AG09319 (cell line): ENCODE measurements around the gene PPP4R1.

ENCODE experiments used
- DNase-seq: peaks from one replicate; pipeline ENCODE4 v3.0.0-alpha.2; 2010; ENCODE audit warnings: low read depth; ENCODE audit errors: extremely low read depth
- CTCF ChIP-seq: IDR thresholded peaks from 2 replicates; pipeline ENCODE4 v1.5.1; 2011; ENCODE audit warnings: low read depth, mild to moderate bottlenecking, inconsistent platforms, low read length, moderate library complexity

PPP4R1 gene

DNA sequence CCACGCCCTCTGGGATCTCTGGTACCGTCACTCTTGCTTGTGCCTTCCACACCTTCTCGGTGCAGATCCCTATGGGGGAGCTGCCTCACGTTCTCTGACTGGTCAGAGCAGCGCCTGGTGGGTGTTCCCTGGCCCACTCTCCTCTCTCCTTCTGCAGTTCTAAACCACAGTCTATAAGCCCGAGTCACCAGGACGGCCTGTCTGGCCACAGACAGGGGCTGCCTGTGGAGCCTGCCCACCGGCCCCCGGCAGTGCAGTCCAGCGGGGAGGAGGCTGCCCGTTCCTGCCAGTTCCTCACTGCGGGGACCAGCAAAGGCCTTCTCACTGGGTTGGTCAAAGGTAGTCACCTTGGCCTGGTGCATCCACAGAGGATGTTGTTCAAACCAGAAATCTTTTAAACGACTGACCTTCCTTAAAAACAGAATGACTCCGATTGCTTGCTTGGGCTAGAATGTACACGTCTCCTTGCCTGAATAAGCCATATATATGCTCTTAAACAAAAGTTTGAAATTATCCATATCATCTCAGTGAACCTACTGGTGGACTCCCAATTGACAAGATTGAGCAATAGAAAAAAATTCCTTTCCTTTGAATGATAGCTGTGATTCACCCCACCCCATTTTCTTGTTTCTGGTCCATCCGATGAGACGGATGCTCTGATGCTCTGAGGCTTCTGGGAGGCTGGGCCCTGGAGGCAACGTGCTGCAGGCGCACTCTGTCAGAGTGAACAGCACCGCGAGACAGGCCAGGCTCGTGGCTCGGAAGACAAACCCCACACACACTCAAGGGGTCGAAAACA lies 77.8 kb downstream of the PPP4R1 start:
- no peak for TF ChIP-seq CTCF
- no peak for DNase-seq

DNA sequence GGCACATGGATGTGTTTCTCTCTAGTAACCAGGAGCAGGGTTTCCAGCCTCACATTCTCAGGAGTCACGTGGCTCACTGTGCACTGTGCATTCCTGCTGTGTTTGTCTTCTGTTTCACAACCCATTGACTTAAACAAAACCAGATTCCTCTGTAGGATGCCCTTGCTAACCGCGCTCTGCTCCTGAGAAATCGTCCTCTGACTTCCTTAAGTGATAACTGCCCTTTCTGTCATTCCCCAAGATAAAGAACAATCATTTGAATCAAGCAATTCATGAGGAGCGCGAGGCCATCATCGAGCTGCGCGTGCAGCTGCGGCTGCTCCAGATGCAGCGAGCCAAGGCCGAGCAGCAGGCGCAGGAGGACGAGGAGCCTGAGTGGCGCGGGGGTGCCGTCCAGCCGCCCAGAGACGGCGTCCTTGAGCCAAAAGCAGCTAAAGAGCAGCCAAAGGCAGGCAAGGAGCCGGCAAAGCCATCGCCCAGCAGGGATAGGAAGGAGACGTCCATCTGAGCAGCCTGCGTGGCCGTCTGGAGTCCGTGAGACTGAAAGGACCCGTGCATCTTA lies 78.8 kb downstream of the PPP4R1 start:
- TF ChIP-seq CTCF: peak; percentile 20
- DNase-seq: peak; percentile 86

DNA sequence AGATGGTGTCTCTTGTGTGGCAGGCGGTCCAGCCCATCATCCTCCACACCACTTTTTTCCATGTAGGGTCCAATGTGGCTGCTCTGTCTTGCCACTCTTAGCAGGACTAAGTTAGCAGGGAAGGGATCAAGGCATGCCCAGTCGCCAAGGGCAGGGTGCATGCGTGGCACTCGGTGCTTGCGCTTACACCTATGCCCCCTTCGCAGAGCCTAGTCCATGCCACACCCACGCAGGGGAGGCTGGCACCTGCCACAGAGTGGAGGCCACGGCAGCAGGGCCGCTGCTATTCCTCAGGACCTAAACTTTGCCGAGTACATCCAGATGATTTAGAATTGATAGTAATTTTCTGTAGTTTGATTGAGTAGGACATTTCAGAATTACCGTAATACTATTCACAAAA lies 79.5 kb downstream of the PPP4R1 start:
- DNase-seq: no peak
- no peak for TF ChIP-seq CTCF

- no peak for TF ChIP-seq CTCF
- no peak for DNase-seq
These were observed 82.5 kb downstream of the PPP4R1 start for GRCh38 chr18:9531791-9532410.

DNA sequence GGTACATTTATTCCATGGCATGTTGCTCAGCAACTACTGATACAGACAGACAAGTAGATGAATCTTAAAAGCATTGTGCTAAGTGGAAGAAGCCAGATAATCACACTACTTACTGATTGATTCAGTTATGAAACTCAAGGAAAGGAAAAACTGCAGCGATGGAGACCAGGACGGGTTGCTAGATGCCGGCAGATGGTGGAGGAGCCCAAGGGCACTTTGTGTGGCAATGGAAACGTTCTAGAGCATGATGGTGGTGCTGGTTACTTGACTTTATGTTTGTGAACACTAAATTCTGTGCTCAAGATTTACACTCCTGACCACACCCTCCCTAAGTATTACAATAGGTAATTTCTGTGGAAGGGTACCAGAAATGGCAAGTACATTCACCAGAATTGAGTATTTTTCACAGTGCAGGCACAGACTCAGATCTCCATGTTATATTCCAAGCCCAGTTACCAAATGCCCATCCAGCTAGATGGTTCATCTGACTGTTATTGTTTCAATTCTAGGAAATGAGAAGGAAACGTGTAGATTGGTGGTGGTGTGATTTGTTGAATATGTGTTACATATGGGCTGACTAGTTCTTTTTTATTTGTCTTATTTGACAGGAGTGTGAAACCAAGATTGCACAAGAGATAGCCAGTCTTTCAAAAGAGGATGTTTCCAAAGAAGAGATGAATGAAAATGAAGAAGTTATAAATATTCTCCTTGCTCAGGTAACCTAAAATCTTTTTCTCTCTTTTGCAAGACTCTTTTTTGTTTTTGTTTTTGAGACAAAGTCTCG lies 83.9 kb downstream of the PPP4R1 start:
- no peak for TF ChIP-seq CTCF
- no peak for DNase-seq

- TF ChIP-seq CTCF: no peak
- DNase-seq: no peak
These were observed 87.9 kb downstream of the PPP4R1 start for GRCh38 chr18:9526458-9526857.
